Esophagus muscularis mucosa (tissue), 4 donors: Measurements from ENCODE around the gene PRXL2C. TPM values are rescaled to one million over a fixed set of nuclear protein-coding genes. Genes with fewer than 3 reads are reported as not detected.
"Not testable (repeated sequence)": the region's sequence is repeated elsewhere in the genome, so short reads cannot be mapped to it uniquely, and the experiment has no call there.

Experiments used
- DNase-seq: peaks from one replicate; pipeline ENCODE4 v3.0.0-alpha.2; 2017; ENCODE audit errors: extremely low spot score
- H3K27ac ChIP-seq, 4 donors: fragments of 200-600 bp; sonication (generic); replicated peaks in 1 of 4; 1 replicate in 3 of 4; 2 replicates in 1 of 4; pipeline ENCODE4 v1.5.1; 2016 to 2019; ENCODE audit warnings: mild to moderate bottlenecking in 1 of 4
- H3K27me3 ChIP-seq, 4 donors: fragments of 200-600 bp; sonication (generic); one replicate each; pipeline versions ENCODE4 v1.5.1 to v1.6.0; 2016 to 2019
- H3K36me3 ChIP-seq, 4 donors: fragments of 200-600 bp; sonication (generic); one replicate each; pipeline ENCODE4 v1.5.1; 2016 to 2019
- H3K4me1 ChIP-seq, 4 donors: fragments of 200-600 bp; sonication (generic); one replicate each; pipeline ENCODE4 v1.5.1; 2016 to 2019
- H3K4me3 ChIP-seq, 4 donors: fragments of 200-600 bp; sonication (generic); 1 replicate in 2 of 4; 2 replicates in 2 of 4; pipeline ENCODE4 v1.5.1; 2016 to 2019; ENCODE audit warnings: mild to moderate bottlenecking in 4 of 4, moderate library complexity in 1 of 4
- H3K9me3 ChIP-seq, 4 donors: fragments of 200-600 bp; sonication (generic); 1 replicate in 3 of 4; 2 replicates in 1 of 4; pipeline ENCODE4 v1.5.1; 2016 to 2019
- EP300 ChIP-seq: sonication (generic); formaldehyde crosslinking; IDR thresholded peaks from one replicate; pipeline ENCODE4 v1.6.1; 2017; ENCODE audit warnings: antibody characterized with exemption
- POLR2A ChIP-seq: fragments of 450-650 bp; IDR thresholded peaks from one replicate; pipeline ENCODE4 v1.6.1; 2017; ENCODE audit warnings: antibody characterized with exemption, moderate library complexity, mild to moderate bottlenecking, low read depth
- POLR2AphosphoS5 ChIP-seq, 2 donors: sonication (generic); formaldehyde crosslinking; IDR thresholded peaks; one replicate each; pipeline ENCODE4 v1.6.1; 2017; ENCODE audit warnings: antibody characterized with exemption in 2 of 2
- WGBS: methylation state at CpG from one replicate; pipeline ENCODE4 v1.1.5; 2018; 5-methylcytosine and 5-hydroxymethylcytosine counted together
- intact Hi-C: fragments of 100-400 bp; cut with DNase I; formaldehyde crosslinking; loops from one replicate; pipeline ENCODE4 v1.15.1; 2023
- total RNA-seq, 4 donors: library from RNA; depleted of rRNA; stranded (reverse); fragments of >200 nt; gene quantifications; one replicate each; pipeline versions ENCODE4 v1.1.0 to v1.2.1, GENCODE V29; 2016
- TF ChIP-seq, protein P1 (sequence below), 3 experiments: fragments of 200-600 bp in 2 of 3; fragments of 450-650 bp in 1 of 3; sonication (generic) in 2 of 3; IDR thresholded peaks; one replicate each; pipeline ENCODE4 v1.5.1; 2017 to 2019; ENCODE audit warnings: antibody characterized with exemption in 3 of 3, mild to moderate bottlenecking in 2 of 3, moderate library complexity in 1 of 3

PRXL2C gene
- total RNA-seq, 4 donors from 2014 or later: 20.3 to 33.3 (median 26.3) TPM

- H3K27me3 ChIP-seq: no peaks in the 10 kb centered on the region
- peaks cover 10 to 34% (median 27%) of the 10 kb centered on the region in 4 donors for H3K36me3 ChIP-seq
- intact Hi-C loops: no loop called here
- TF ChIP-seq, protein P1, sequence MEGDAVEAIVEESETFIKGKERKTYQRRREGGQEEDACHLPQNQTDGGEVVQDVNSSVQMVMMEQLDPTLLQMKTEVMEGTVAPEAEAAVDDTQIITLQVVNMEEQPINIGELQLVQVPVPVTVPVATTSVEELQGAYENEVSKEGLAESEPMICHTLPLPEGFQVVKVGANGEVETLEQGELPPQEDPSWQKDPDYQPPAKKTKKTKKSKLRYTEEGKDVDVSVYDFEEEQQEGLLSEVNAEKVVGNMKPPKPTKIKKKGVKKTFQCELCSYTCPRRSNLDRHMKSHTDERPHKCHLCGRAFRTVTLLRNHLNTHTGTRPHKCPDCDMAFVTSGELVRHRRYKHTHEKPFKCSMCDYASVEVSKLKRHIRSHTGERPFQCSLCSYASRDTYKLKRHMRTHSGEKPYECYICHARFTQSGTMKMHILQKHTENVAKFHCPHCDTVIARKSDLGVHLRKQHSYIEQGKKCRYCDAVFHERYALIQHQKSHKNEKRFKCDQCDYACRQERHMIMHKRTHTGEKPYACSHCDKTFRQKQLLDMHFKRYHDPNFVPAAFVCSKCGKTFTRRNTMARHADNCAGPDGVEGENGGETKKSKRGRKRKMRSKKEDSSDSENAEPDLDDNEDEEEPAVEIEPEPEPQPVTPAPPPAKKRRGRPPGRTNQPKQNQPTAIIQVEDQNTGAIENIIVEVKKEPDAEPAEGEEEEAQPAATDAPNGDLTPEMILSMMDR (IDR thresholded peaks at IDR 0.05): no peak
- TF ChIP-seq EP300 (no peak), POLR2A (no peak), POLR2AphosphoS5 (IDR thresholded peaks at IDR 0.05) (no peak)
- peaks cover 0 to 7% (median 0%) of the 10 kb centered on the region in 4 donors for H3K4me1 ChIP-seq
- no peak overlapping the region for H3K27ac ChIP-seq
- no peak overlapping the region for H3K4me3 ChIP-seq
- DNase-seq: no peak
- 92% methylated on average over 19 of the region's 19 CpGs for WGBS
- H3K9me3 ChIP-seq: no peaks in the 10 kb centered on the region
Measured at GRCh38 chr9:96638606-96639364, 16.3 kb downstream of the PRXL2C start.

GRCh38 chr9:96636368-96636767 lies 18.7 kb downstream of the PRXL2C start:
- intact Hi-C loops: no loop called here
- peaks cover 0 to 14% (median 0%) of the 10 kb centered on the region in 4 donors for H3K27me3 ChIP-seq
- H3K4me1 ChIP-seq: peaks cover 0 to 7% (median 0%) of the 10 kb centered on the region in 4 donors
- H3K36me3 ChIP-seq: peaks cover 0 to 12% (median 5%) of the 10 kb centered on the region in 4 donors
- H3K4me3 ChIP-seq: no peak overlapping the region
- no peak overlapping the region for H3K27ac ChIP-seq
- no peak for DNase-seq
- no peaks in the 10 kb centered on the region for H3K9me3 ChIP-seq
- TF ChIP-seq POLR2A (no peak), EP300 (no peak), POLR2AphosphoS5 (IDR thresholded peaks at IDR 0.05) (no peak)
- TF ChIP-seq, protein P1 (IDR thresholded peaks at IDR 0.05): no peak
- WGBS: 65% methylated on average over 1 of the region's 1 CpG

GRCh38 chr9:96633579-96633978 lies 21.5 kb downstream of the PRXL2C start:
- H3K9me3 ChIP-seq, H3K4me1 ChIP-seq, intact Hi-C loops, H3K4me3 ChIP-seq, H3K27ac ChIP-seq, H3K36me3 ChIP-seq: not testable (repeated sequence)
- WGBS: 87% methylated on average over 8 of the region's 8 CpGs
- peaks cover 0 to 18% (median 0%) of the 10 kb centered on the region in 4 donors for H3K27me3 ChIP-seq
- peak; percentile 78 for DNase-seq

- intact Hi-C loops: no loop called here
- no peak overlapping the region for H3K27ac ChIP-seq
- no peak overlapping the region for H3K4me3 ChIP-seq
- peaks cover 0 to 8% (median 0%) of the 10 kb centered on the region in 4 donors for H3K27me3 ChIP-seq
- no peaks in the 10 kb centered on the region for H3K36me3 ChIP-seq
- DNase-seq: peak; percentile 39
- TF ChIP-seq, protein P1 (IDR thresholded peaks at IDR 0.05): no peak
- TF ChIP-seq POLR2A: no peak
- no peak for TF ChIP-seq EP300
- TF ChIP-seq POLR2AphosphoS5 (IDR thresholded peaks at IDR 0.05): no peak
- no peaks in the 10 kb centered on the region for H3K9me3 ChIP-seq
- WGBS: 89% methylated on average over 6 of the region's 6 CpGs
- no peaks in the 10 kb centered on the region for H3K4me1 ChIP-seq
Measured at GRCh38 chr9:96626912-96627311, 28.2 kb downstream of the PRXL2C start.

DNA sequence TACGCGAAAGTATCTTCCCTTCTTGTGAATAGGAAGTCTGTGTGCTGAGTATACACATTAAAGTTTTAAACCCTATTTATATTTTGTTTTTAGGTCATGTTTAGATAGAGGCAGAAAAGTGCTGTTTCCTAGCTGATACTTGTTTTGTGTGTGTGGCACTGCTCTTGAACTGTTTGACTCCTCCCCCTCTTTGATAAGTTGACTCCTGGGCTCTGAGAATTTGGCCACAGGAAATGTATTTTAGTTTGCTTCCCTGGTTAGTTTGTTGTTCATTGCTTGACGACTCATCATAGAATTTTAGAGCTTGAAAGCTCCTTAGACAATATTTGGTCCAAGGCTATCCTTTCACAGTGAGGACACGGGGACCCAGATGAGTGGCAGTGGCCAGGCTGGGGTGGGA lies 33.5 kb downstream of the PRXL2C start:
- Histone ChIP-seq H3K4me1 (peaks cover 0 to 22% (median 17%) of the 10 kb centered on the region in 4 donors), H3K4me3 (no peak overlapping the region), H3K9me3 (no peaks in the 10 kb centered on the region), H3K27me3 (no peaks in the 10 kb centered on the region), H3K36me3 (no peaks in the 10 kb centered on the region), H3K27ac (no peak overlapping the region)
- TF ChIP-seq EP300: no peak
- intact Hi-C loops: no loop called here
- WGBS: 72% methylated on average over 4 of the region's 4 CpGs
- peak; percentile 26 for DNase-seq
